BLaER1 (cell line): ENCODE data around the gene OSM.

Experiments
- H3K27ac ChIP-seq: shearing (Covaris generic); formaldehyde crosslinking; 2 replicates; pipeline ENCODE4 v1.8.1; 2022
- H3K27me3 ChIP-seq: shearing (Covaris generic); formaldehyde crosslinking; 2 replicates; pipeline ENCODE4 v1.8.1; 2022
- H3K36me3 ChIP-seq: shearing (Covaris generic); formaldehyde crosslinking; 2 replicates; pipeline ENCODE4 v1.8.1; 2022
- H3K4me1 ChIP-seq: shearing (Covaris generic); formaldehyde crosslinking; 2 replicates; pipeline ENCODE4 v1.8.1; 2022
- H3K4me2 ChIP-seq: shearing (Covaris generic); formaldehyde crosslinking; 2 replicates; pipeline ENCODE4 v1.8.1; 2022
- H3K4me3 ChIP-seq: shearing (Covaris generic); formaldehyde crosslinking; 2 replicates; pipeline ENCODE4 v1.8.1; 2022
- H3K9ac ChIP-seq: shearing (Covaris generic); formaldehyde crosslinking; 2 replicates; pipeline ENCODE4 v1.8.1; 2022
- H3K9me3 ChIP-seq: shearing (Covaris generic); formaldehyde crosslinking; 2 replicates; pipeline ENCODE4 v1.8.1; 2022
- H4K20me1 ChIP-seq: shearing (Covaris generic); formaldehyde crosslinking; 2 replicates; pipeline ENCODE4 v1.8.1; 2022
- Cebpa-rat ChIP-seq: shearing (Covaris generic); IDR thresholded peaks from 2 replicates; pipeline ENCODE4 v1.8.1; 2022

Gene OSM

DNA sequence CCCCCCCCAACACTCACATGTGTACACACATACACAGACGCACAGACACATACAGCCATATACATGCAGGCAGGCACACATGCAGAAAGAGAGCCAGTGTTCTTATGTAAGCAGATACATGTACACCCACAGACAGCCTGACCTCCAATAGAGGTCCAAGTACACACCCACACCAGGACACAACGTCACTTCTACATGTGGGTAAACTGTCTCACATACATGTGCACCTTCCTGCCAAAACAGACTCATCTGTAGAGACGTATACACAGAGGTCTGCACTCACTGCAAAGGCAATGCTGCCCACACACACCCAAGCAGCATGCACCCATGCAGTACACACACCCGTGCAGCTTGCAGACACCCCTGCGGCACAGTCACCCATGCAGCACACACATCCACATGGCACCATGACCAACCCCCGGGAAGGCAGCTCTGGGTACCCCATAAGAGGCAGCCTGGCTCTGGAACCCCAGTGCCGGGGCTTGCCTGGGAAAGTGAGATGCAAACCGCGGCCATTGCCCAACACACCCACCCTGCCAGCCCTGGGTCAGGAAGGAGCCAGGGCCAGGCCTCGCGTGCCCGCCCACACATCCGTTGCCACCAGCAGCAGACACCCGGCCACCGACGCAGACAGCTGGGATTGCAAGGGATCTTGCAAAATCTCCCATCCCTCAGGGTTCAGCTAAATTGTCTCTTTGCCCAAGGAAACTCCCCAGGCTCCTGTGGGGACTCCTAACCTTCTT is 12.6 kb upstream of the OSM start:
- Histone ChIP-seq H3K4me3 (no peak overlapping the region), H3K27ac (no peak overlapping the region), H3K9ac (no peak overlapping the region), H3K4me1 (peaks cover 82% of the 10 kb centered on the region), H4K20me1 (no peaks in the 10 kb centered on the region), H3K27me3 (no peaks in the 10 kb centered on the region), H3K36me3 (no peaks in the 10 kb centered on the region), H3K4me2 (no peak overlapping the region), H3K9me3 (no peaks in the 10 kb centered on the region)
- TF ChIP-seq Cebpa-rat: no peak

GRCh38 chr22:30277547-30278344 is 11.1 kb upstream of the OSM start:
- H3K9me3 ChIP-seq: no peaks in the 10 kb centered on the region
- H3K36me3 ChIP-seq: no peaks in the 10 kb centered on the region
- H3K9ac ChIP-seq: peak overlapping the region; percentile 19; the same call in 1 of the 2 replicates
- no peaks in the 10 kb centered on the region for H4K20me1 ChIP-seq
- peak overlapping the region; percentile 51 for H3K27ac ChIP-seq
- H3K4me1 ChIP-seq: peaks cover 82% of the 10 kb centered on the region
- no peak for TF ChIP-seq Cebpa-rat
- H3K4me2 ChIP-seq: peak overlapping the region; percentile 42
- no peak overlapping the region for H3K4me3 ChIP-seq
- no peaks in the 10 kb centered on the region for H3K27me3 ChIP-seq

DNA sequence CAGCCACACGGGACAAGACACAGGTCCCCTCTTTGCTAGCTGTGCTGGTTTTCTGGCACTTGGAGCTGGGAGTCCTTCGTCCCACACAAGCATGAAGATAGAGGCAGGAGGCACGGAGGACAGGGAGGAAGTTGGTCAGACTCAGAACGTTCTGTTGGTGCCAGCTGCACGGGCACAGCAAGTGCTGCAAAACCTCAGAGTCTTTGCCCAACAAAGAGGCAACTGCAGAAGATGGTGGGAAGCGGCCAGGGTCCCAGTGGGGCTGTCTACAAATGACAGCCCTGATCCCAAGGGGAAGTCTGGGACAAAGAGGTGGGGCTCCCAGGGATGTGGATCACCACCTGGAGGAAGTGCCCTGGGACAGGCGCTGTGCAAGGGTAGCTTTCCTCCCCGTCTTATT is 9.4 kb upstream of the OSM start:
- H3K36me3 ChIP-seq: no peaks in the 10 kb centered on the region
- H3K9me3 ChIP-seq: no peaks in the 10 kb centered on the region
- H3K27me3 ChIP-seq: no peaks in the 10 kb centered on the region
- peak overlapping the region; percentile 86 for H3K4me2 ChIP-seq
- H3K4me1 ChIP-seq: peaks cover 84% of the 10 kb centered on the region
- peak overlapping the region; percentile 81 for H3K27ac ChIP-seq
- H4K20me1 ChIP-seq: no peaks in the 10 kb centered on the region
- H3K4me3 ChIP-seq: peak overlapping the region; percentile 17; the same call in 1 of the 2 replicates
- TF ChIP-seq Cebpa-rat: no peak
- peak overlapping the region; percentile 54; the same call in 1 of the 2 replicates for H3K9ac ChIP-seq

DNA sequence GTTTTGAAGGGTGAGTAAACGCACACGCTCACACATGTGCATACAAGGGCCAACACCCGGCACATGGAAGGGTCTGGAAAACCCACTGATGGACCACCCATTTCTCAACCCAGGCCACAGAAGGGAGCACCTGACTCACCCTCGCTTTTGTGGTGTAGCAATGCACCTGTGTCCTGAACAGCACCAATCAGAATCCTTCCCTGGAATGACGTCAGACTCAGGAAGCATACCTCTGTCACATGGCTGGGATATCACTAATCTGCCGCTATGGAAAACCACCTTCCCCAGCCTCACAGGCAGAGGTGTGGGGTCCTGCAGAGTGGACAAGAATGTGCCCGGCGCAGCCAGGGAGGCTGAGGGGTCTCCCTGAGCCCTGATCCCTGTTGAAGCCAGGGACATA is 9.0 kb upstream of the OSM start:
- no peaks in the 10 kb centered on the region for H3K9me3 ChIP-seq
- H3K27me3 ChIP-seq: no peaks in the 10 kb centered on the region
- H3K4me2 ChIP-seq: peak overlapping the region; percentile 86
- peaks cover 88% of the 10 kb centered on the region for H3K4me1 ChIP-seq
- peak overlapping the region; percentile 54; the same call in 1 of the 2 replicates for H3K9ac ChIP-seq
- peak overlapping the region; percentile 17; the same call in 1 of the 2 replicates for H3K4me3 ChIP-seq
- H3K27ac ChIP-seq: peak overlapping the region; percentile 81
- H3K36me3 ChIP-seq: no peaks in the 10 kb centered on the region
- TF ChIP-seq Cebpa-rat: no peak
- H4K20me1 ChIP-seq: no peaks in the 10 kb centered on the region

- Histone ChIP-seq H3K4me1 (peaks cover 89% of the 10 kb centered on the region), H4K20me1 (no peaks in the 10 kb centered on the region), H3K27me3 (no peaks in the 10 kb centered on the region), H3K36me3 (no peaks in the 10 kb centered on the region), H3K4me3 (no peak overlapping the region), H3K27ac (peak overlapping the region; percentile 27), H3K4me2 (peak overlapping the region; percentile 86), H3K9ac (no peak overlapping the region), H3K9me3 (no peaks in the 10 kb centered on the region)
- TF ChIP-seq Cebpa-rat: no peak
Measured at GRCh38 chr22:30274437-30274812, 7.8 kb upstream of the OSM start.

DNA sequence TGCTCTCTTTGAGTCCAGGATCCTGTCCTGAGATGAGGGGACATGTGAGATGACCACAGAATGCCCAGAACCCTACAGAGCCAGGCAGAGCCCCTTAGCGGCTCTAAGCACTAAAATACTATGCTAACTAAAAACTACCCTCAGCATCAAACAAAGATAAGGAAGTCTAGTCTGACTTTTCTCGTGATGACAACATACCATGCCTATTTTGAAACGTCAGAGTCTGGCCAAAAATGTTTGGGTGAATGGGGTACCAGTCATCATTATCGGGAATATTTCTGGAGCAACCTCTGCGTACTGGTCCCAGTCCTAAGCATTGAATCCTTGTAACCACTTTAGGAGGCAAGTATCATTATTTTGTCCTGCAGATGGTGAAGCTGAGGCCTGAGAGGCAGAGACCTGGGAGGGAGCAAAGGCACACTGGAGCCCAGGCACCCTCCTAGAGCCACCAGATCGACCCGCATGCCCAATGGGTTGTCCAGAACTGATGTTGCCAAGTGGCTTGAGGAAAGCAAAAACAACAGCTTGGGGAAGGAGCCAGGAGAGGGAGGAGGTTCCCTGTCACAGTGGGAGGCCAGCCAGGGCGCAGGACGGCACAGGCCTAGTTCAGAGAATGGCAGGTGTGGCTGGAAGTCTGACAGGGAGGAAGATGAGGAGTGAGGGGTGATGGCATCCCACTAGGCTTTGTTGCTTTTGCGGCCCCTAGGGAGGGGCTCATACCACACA is 7.2 kb upstream of the OSM start:
- Histone ChIP-seq H3K9me3 (no peaks in the 10 kb centered on the region), H4K20me1 (no peaks in the 10 kb centered on the region), H3K36me3 (no peaks in the 10 kb centered on the region), H3K27ac (peak overlapping the region; percentile 27), H3K4me3 (no peak overlapping the region), H3K9ac (peak overlapping the region; percentile 21; the same call in 1 of the 2 replicates), H3K4me1 (peaks cover 85% of the 10 kb centered on the region), H3K27me3 (no peaks in the 10 kb centered on the region), H3K4me2 (peak overlapping the region; percentile 86)
- no peak for TF ChIP-seq Cebpa-rat

DNA sequence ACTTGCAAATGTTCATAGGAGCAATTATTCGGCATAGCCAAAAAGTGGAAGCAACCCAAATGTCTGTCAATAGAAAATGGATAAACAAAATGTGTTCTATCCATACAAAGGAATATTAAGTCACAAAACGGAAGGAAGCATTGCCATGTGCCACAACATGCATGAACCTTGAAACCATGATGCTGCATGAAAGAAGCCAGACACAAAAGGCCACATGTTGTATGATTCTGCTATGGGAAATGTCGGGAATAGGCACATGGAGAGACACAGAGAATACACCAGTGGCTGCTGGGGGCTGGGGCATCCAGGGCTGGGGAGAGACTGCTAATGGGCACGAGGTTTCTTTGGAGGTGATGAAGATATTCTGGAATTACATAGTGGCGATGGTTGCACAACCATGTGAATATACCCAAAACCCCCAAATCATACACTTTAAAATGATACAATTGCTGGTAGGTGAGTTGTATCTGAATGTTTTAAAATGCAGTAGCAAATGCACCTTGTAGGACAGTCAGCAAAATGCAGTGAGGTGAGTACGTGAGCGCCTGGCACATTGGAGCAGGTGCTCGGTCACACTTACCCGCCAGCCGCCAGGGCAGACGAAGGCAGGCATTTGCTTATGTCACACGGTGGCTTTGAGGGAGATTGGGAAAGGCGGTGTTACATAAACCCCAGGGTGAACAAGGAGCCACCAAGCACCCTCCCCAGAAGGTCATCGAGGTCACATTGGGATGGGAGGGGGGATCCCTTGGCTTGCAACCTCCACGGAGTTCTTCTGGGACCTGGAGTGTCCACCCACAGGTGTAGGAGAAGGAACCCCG is 6.3 kb upstream of the OSM start:
- H3K4me3 ChIP-seq: no peak overlapping the region
- no peaks in the 10 kb centered on the region for H4K20me1 ChIP-seq
- H3K4me1 ChIP-seq: peaks cover 86% of the 10 kb centered on the region
- no peak overlapping the region for H3K9ac ChIP-seq
- peak overlapping the region; percentile 27; the same call in 1 of the 2 replicates for H3K27ac ChIP-seq
- H3K36me3 ChIP-seq: no peaks in the 10 kb centered on the region
- no peaks in the 10 kb centered on the region for H3K27me3 ChIP-seq
- no peak overlapping the region for H3K4me2 ChIP-seq
- no peaks in the 10 kb centered on the region for H3K9me3 ChIP-seq
- no peak for TF ChIP-seq Cebpa-rat

GRCh38 chr22:30270832-30271231 is 4.2 kb upstream of the OSM start:
- H3K27ac ChIP-seq: peak overlapping the region; percentile 25; the same call in 1 of the 2 replicates

DNA sequence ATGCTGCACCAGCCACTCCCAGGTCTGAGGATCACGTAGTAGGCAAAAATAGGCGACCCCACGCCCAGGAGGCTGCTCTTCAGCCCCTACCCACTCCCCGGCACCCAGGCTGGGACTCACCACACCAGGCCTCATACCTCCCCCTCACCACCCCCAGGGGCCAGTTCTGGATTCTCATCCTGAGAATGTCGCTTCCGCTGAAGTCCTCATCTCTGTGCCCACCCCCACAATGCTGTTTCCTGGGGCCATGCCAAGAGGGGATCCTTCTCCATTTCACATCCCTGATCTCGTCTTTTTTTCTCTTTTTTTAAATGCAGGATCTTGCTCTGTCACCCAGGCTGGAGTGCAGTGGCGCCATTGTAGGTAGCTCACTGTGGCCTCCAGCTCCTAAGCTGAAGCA is 1.7 kb upstream of the OSM start:
- TF ChIP-seq Cebpa-rat: no peak
- peak overlapping the region; percentile 92 for H3K27ac ChIP-seq
- H3K9me3 ChIP-seq: no peaks in the 10 kb centered on the region
- peak overlapping the region; percentile 94 for H3K4me2 ChIP-seq
- H3K4me3 ChIP-seq: no peak overlapping the region
- H3K9ac ChIP-seq: no peak overlapping the region; the same call in 1 of the 2 replicates
- no peaks in the 10 kb centered on the region for H4K20me1 ChIP-seq
- H3K4me1 ChIP-seq: peaks cover 83% of the 10 kb centered on the region
- H3K27me3 ChIP-seq: no peaks in the 10 kb centered on the region
- H3K36me3 ChIP-seq: no peaks in the 10 kb centered on the region

More at GRCh38 chr22:30270832-30271231, 4.2 kb upstream of the OSM start:
- H3K4me2 ChIP-seq: peak overlapping the region; percentile 51
- H3K4me3 ChIP-seq: no peak overlapping the region
- peak overlapping the region; percentile 17; the same call in 1 of the 2 replicates for H3K9ac ChIP-seq
- no peaks in the 10 kb centered on the region for H3K27me3 ChIP-seq
- TF ChIP-seq Cebpa-rat: no peak
- no peaks in the 10 kb centered on the region for H4K20me1 ChIP-seq
- H3K9me3 ChIP-seq: no peaks in the 10 kb centered on the region
- no peaks in the 10 kb centered on the region for H3K36me3 ChIP-seq
- peaks cover 84% of the 10 kb centered on the region for H3K4me1 ChIP-seq
